Measurements from ENCODE around the gene PTPN4.

PTPN4 gene

DNA sequence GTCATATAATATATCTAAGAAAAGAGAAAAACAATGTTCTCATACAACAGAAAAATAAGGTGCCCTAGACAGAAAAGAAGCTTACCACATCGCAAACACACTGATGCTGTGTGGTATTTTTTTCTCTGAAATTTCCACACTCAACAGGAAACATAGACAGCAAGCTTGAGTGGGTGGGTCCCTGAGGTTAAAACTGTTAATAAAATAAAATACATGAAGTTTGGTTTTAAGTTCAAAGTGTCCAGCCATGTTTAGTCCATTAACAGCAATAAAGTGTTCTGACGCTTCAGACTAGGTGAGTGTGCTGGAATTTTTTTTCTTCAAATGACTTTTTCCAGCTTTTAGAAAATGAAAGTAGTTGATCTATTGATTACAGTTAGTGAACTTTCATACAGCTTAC is 169.8 kb downstream of the PTPN4 start:
- no peak overlapping the region for H3K4me2 ChIP-seq (ENCODE audit: low read length)
- H3K9ac ChIP-seq (ENCODE audit: low read length) = no peak overlapping the region
- no peak overlapping the region for H4K12ac ChIP-seq (ENCODE audit: low read depth, low read length)
- H2AFZ ChIP-seq (ENCODE audit: insufficient read depth, low read length, poor library complexity) = no peak overlapping the region
- no peak for DNase-seq
- no peak overlapping the region for H2BK12ac ChIP-seq (ENCODE audit: low read length)
- H2BK120ac ChIP-seq (ENCODE audit: insufficient read depth, low read length, poor library complexity) = no peak overlapping the region
- H4K8ac ChIP-seq (ENCODE audit: low read depth, low read length) = no peak overlapping the region
- no peaks in the 10 kb centered on the region for H3K79me2 ChIP-seq (ENCODE audit: control insufficient read depth, insufficient read depth, low read length, poor library complexity)
- no peaks in the 10 kb centered on the region for H3K79me1 ChIP-seq (ENCODE audit: low read length)
- H3K23ac ChIP-seq (ENCODE audit: low read length) = no peak overlapping the region
- no peak overlapping the region for H2AK5ac ChIP-seq (ENCODE audit: low read length)
- H3K4ac ChIP-seq (ENCODE audit: low read depth, low read length) = no peak overlapping the region
- H3K36me3 ChIP-seq (ENCODE audit: control insufficient read depth in 1 of 2, insufficient read depth in 2 of 2, low read length in 2 of 2) = no peaks in the 10 kb centered on the region
- H3K27me3 ChIP-seq (ENCODE audit: insufficient read depth, low read length) = no peaks in the 10 kb centered on the region
- no peak overlapping the region for H3K18ac ChIP-seq (ENCODE audit: low read length)
- H4K91ac ChIP-seq (ENCODE audit: low read depth, low read length) = no peak overlapping the region
- WGBS (ENCODE audit: extremely low coverage, insufficient coverage, insufficient read length) = no CpG with 5 or more reads among the region's 2 CpGs
- H3K4me3 ChIP-seq (ENCODE audit: low read depth, low read length) = no peak overlapping the region
- H3K27ac ChIP-seq (ENCODE audit: low read depth, low read length) = no peak overlapping the region
- H3K4me1 ChIP-seq (ENCODE audit: control insufficient read depth in 1 of 2, insufficient read depth in 2 of 2, low read length in 2 of 2) = no peaks in the 10 kb centered on the region
- no peaks in the 10 kb centered on the region for H3K9me3 ChIP-seq (ENCODE audit: insufficient read depth, low read depth, low read length)
- H3K14ac ChIP-seq (ENCODE audit: low read length) = no peak overlapping the region
- no peak overlapping the region for H2BK5ac ChIP-seq (ENCODE audit: low read depth, low read length, poor library complexity)

DNA sequence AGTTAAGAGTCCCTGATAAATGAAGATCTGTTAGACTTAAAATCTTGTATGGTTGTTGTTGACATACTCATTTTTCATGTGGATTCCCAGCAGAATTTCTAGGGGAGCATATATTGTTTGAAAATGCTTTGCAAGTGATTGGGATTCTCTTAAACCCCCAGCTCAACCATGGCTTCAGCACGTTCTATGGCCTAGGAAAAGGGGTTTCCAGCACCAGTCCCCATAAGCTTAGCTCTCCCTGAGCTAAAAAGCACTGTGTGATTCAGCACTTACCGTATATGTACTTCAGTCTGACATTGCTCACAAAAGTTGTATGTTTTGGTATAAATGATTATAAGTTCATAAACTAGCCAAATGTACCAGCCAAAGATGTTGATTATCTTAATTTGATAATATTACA is 173.1 kb downstream of the PTPN4 start:
- Histone ChIP-seq H4K8ac (ENCODE audit: low read depth, low read length) (no peak overlapping the region), H2BK5ac (ENCODE audit: low read depth, low read length, poor library complexity) (no peak overlapping the region), H3K79me1 (ENCODE audit: low read length) (no peaks in the 10 kb centered on the region), H3K14ac (ENCODE audit: low read length) (no peak overlapping the region), H2AK5ac (ENCODE audit: low read length) (no peak overlapping the region), H3K23ac (ENCODE audit: low read length) (no peak overlapping the region), H3K9ac (ENCODE audit: low read length) (no peak overlapping the region), H3K4me3 (ENCODE audit: low read depth, low read length) (no peak overlapping the region), H3K18ac (ENCODE audit: low read length) (no peak overlapping the region), H2BK12ac (ENCODE audit: low read length) (no peak overlapping the region), H2AFZ (ENCODE audit: insufficient read depth, low read length, poor library complexity) (no peak overlapping the region), H3K36me3 (ENCODE audit: control insufficient read depth in 1 of 2, insufficient read depth in 2 of 2, low read length in 2 of 2) (peaks cover 2% of the 10 kb centered on the region in 2 experiments), H3K27me3 (ENCODE audit: insufficient read depth, low read length) (no peaks in the 10 kb centered on the region), H4K91ac (ENCODE audit: low read depth, low read length) (no peak overlapping the region), H3K4me2 (ENCODE audit: low read length) (no peak overlapping the region), H4K12ac (ENCODE audit: low read depth, low read length) (no peak overlapping the region), H3K4me1 (ENCODE audit: control insufficient read depth in 1 of 2, insufficient read depth in 2 of 2, low read length in 2 of 2) (no peaks in the 10 kb centered on the region), H3K27ac (ENCODE audit: low read depth, low read length) (no peak overlapping the region), H2BK120ac (ENCODE audit: insufficient read depth, low read length, poor library complexity) (no peak overlapping the region), H3K9me3 (ENCODE audit: insufficient read depth, low read depth, low read length) (no peaks in the 10 kb centered on the region), H3K4ac (ENCODE audit: low read depth, low read length) (no peak overlapping the region), H3K79me2 (ENCODE audit: control insufficient read depth, insufficient read depth, low read length, poor library complexity) (no peaks in the 10 kb centered on the region)
- DNase-seq = no peak
- no CpG with 5 or more reads among the region's 2 CpGs for WGBS (ENCODE audit: extremely low coverage, insufficient coverage, insufficient read length)

DNA sequence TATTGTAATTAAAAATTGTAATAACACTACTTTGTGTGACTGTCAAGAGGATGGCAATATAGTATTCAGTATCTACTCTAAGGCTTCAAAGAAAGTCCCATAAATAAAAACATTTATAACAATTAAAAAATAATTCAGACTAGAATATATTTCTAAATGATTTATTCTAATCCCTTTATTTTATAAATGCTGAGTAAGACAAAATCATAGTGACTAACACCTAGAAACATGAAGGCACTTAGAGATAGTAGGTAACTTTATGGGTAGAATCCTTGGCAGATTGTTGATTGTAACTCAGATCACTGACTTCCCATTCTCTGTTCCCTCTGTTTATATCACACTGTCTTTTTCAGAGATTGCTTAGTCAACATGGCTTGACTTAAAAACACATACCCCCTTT is 174.6 kb downstream of the PTPN4 start:
- no peaks in the 10 kb centered on the region for H3K79me1 ChIP-seq (ENCODE audit: low read length)
- H3K27ac ChIP-seq (ENCODE audit: low read depth, low read length) = no peak overlapping the region
- no peak overlapping the region for H4K12ac ChIP-seq (ENCODE audit: low read depth, low read length)
- no peak overlapping the region for H2BK120ac ChIP-seq (ENCODE audit: insufficient read depth, low read length, poor library complexity)
- no peaks in the 10 kb centered on the region for H3K79me2 ChIP-seq (ENCODE audit: control insufficient read depth, insufficient read depth, low read length, poor library complexity)
- H3K36me3 ChIP-seq (ENCODE audit: control insufficient read depth in 1 of 2, insufficient read depth in 2 of 2, low read length in 2 of 2) = peaks cover 2 to 4% of the 10 kb centered on the region in 2 experiments
- H3K18ac ChIP-seq (ENCODE audit: low read length) = no peak overlapping the region
- no peak overlapping the region for H3K4me3 ChIP-seq (ENCODE audit: low read depth, low read length)
- H3K4me2 ChIP-seq (ENCODE audit: low read length) = no peak overlapping the region
- no peak overlapping the region for H4K91ac ChIP-seq (ENCODE audit: low read depth, low read length)
- H3K9me3 ChIP-seq (ENCODE audit: insufficient read depth, low read depth, low read length) = no peaks in the 10 kb centered on the region
- no peak overlapping the region for H2AFZ ChIP-seq (ENCODE audit: insufficient read depth, low read length, poor library complexity)
- H2BK5ac ChIP-seq (ENCODE audit: low read depth, low read length, poor library complexity) = no peak overlapping the region
- H3K14ac ChIP-seq (ENCODE audit: low read length) = no peak overlapping the region
- no peaks in the 10 kb centered on the region for H3K27me3 ChIP-seq (ENCODE audit: insufficient read depth, low read length)
- no peak overlapping the region for H3K9ac ChIP-seq (ENCODE audit: low read length)
- no peak overlapping the region for H4K8ac ChIP-seq (ENCODE audit: low read depth, low read length)
- no peak overlapping the region for H2BK12ac ChIP-seq (ENCODE audit: low read length)
- H2AK5ac ChIP-seq (ENCODE audit: low read length) = no peak overlapping the region
- no peak overlapping the region for H3K23ac ChIP-seq (ENCODE audit: low read length)
- no peak for DNase-seq
- H3K4ac ChIP-seq (ENCODE audit: low read depth, low read length) = no peak overlapping the region
- no peaks in the 10 kb centered on the region for H3K4me1 ChIP-seq (ENCODE audit: control insufficient read depth in 1 of 2, insufficient read depth in 2 of 2, low read length in 2 of 2)

DNA sequence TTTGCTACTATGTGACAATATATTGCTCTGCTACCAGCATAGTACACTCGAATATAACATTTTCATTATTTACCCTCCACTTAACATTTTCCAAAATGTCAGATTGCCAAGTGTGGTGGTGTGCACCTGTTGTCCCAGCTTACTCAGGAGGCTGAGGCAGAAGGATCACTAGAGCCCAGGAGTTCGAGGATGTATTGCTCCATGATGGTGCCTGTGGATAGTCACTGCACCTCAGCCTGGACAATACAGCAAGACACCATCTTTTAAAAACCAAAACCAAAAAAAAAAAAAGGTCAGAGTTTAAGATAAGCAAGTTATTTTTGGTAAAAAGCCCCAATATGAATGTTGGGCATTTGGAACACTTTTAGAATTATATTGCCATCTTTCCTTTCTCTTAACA is 178.0 kb downstream of the PTPN4 start:
- peaks cover 2 to 5% of the 10 kb centered on the region in 2 experiments for H3K36me3 ChIP-seq (ENCODE audit: control insufficient read depth in 1 of 2, insufficient read depth in 2 of 2, low read length in 2 of 2)
- no peaks in the 10 kb centered on the region for H3K4me1 ChIP-seq (ENCODE audit: control insufficient read depth in 1 of 2, insufficient read depth in 2 of 2, low read length in 2 of 2)
- H3K23ac ChIP-seq (ENCODE audit: low read length) = no peak overlapping the region
- no peaks in the 10 kb centered on the region for H3K27me3 ChIP-seq (ENCODE audit: insufficient read depth, low read length)
- no peaks in the 10 kb centered on the region for H3K79me1 ChIP-seq (ENCODE audit: low read length)
- no peak overlapping the region for H2AFZ ChIP-seq (ENCODE audit: insufficient read depth, low read length, poor library complexity)
- H3K9ac ChIP-seq (ENCODE audit: low read length) = no peak overlapping the region
- H4K8ac ChIP-seq (ENCODE audit: low read depth, low read length) = no peak overlapping the region
- no peak overlapping the region for H3K14ac ChIP-seq (ENCODE audit: low read length)
- no peak overlapping the region for H4K12ac ChIP-seq (ENCODE audit: low read depth, low read length)
- H3K27ac ChIP-seq (ENCODE audit: low read depth, low read length) = no peak overlapping the region
- no peak overlapping the region for H3K4ac ChIP-seq (ENCODE audit: low read depth, low read length)
- no peaks in the 10 kb centered on the region for H3K79me2 ChIP-seq (ENCODE audit: control insufficient read depth, insufficient read depth, low read length, poor library complexity)
- H3K18ac ChIP-seq (ENCODE audit: low read length) = no peak overlapping the region
- H3K4me2 ChIP-seq (ENCODE audit: low read length) = no peak overlapping the region
- DNase-seq = no peak
- no peak overlapping the region for H2BK120ac ChIP-seq (ENCODE audit: insufficient read depth, low read length, poor library complexity)
- H2AK5ac ChIP-seq (ENCODE audit: low read length) = no peak overlapping the region
- H4K91ac ChIP-seq (ENCODE audit: low read depth, low read length) = no peak overlapping the region
- H3K9me3 ChIP-seq (ENCODE audit: insufficient read depth, low read depth, low read length) = no peaks in the 10 kb centered on the region
- WGBS (ENCODE audit: extremely low coverage, insufficient coverage, insufficient read length) = no CpG with 5 or more reads among the region's 2 CpGs
- H2BK12ac ChIP-seq (ENCODE audit: low read length) = no peak overlapping the region
- no peak overlapping the region for H2BK5ac ChIP-seq (ENCODE audit: low read depth, low read length, poor library complexity)
- H3K4me3 ChIP-seq (ENCODE audit: low read depth, low read length) = no peak overlapping the region

All from trophoblast cell (in vitro differentiated cells and primary cell).